Kidney epithelial cell (primary cell): Measurements from ENCODE around the gene SLC16A9. TPM values are rescaled to one million over a fixed set of nuclear protein-coding genes. Genes with fewer than 3 reads are reported as not detected.
"Not testable (repeated sequence)": the region's sequence is repeated elsewhere in the genome, so short reads cannot be mapped to it uniquely, and the experiment has no call there.

ENCODE experiments used
- DNase-seq: peaks from one replicate; pipeline ENCODE4 v3.0.0-alpha.2; 2010; ENCODE audit warnings: low read depth
- H3K27me3 ChIP-seq: 2 replicates; pipeline ENCODE4 v1.6.0; 2011; ENCODE audit warnings: low read length; ENCODE audit not compliant: control insufficient read depth, insufficient read depth
- H3K36me3 ChIP-seq: 2 replicates; pipeline ENCODE4 v1.5.1; 2011; ENCODE audit warnings: low read length; ENCODE audit not compliant: control insufficient read depth, insufficient read depth
- H3K4me3 ChIP-seq: 2 replicates; pipeline ENCODE4 v1.5.1; 2011; ENCODE audit warnings: low read depth, mild to moderate bottlenecking, control low read depth, low read length
- CTCF ChIP-seq: IDR thresholded peaks from 2 replicates; pipeline ENCODE4 v1.5.1; 2011; ENCODE audit warnings: mild to moderate bottlenecking, moderate library complexity, low read length, control low read depth, inconsistent platforms; ENCODE audit not compliant: insufficient read depth, poor library complexity, severe bottlenecking
- total RNA-seq: library from RNA; depleted of rRNA; stranded (reverse); fragments of >200 nt; gene quantifications from 2 replicates; pipeline ENCODE4 v1.2.3, GENCODE V29; 2015

SLC16A9 gene
- total RNA-seq, 1 donor from 2014 or later = 10.4 TPM

- Histone ChIP-seq H3K4me3 (no peak overlapping the region), H3K36me3 (no peaks in the 10 kb centered on the region), H3K27me3 (no peaks in the 10 kb centered on the region)
- TF ChIP-seq CTCF = no peak
- no peak for DNase-seq
These were observed 41.6 kb downstream of the SLC16A9 start for GRCh38 chr10:59668096-59668495.

- Histone ChIP-seq H3K4me3 (no peak overlapping the region), H3K27me3 (no peaks in the 10 kb centered on the region), H3K36me3 (no peaks in the 10 kb centered on the region)
- no peak for TF ChIP-seq CTCF
- no peak for DNase-seq
These were observed 43.3 kb downstream of the SLC16A9 start for GRCh38 chr10:59666310-59666709.

GRCh38 chr10:59663213-59663612, 46.4 kb downstream of the SLC16A9 start:
- not testable (repeated sequence) for H3K27me3 ChIP-seq, H3K36me3 ChIP-seq, DNase-seq, H3K4me3 ChIP-seq

- H3K27me3 ChIP-seq = no peaks in the 10 kb centered on the region
- no peak for DNase-seq
- no peak for TF ChIP-seq CTCF
- H3K4me3 ChIP-seq = no peak overlapping the region
- no peaks in the 10 kb centered on the region for H3K36me3 ChIP-seq
These were observed 51.9 kb downstream of the SLC16A9 start for GRCh38 chr10:59657724-59658123.

GRCh38 chr10:59655309-59655708, 54.3 kb downstream of the SLC16A9 start:
- DNase-seq = no peak

GRCh38 chr10:59654007-59654406, 55.6 kb downstream of the SLC16A9 start:
- Histone ChIP-seq H3K4me3 (no peak overlapping the region), H3K27me3 (no peaks in the 10 kb centered on the region), H3K36me3 (no peaks in the 10 kb centered on the region)
- TF ChIP-seq CTCF = no peak
- no peak for DNase-seq

More at GRCh38 chr10:59655309-59655708, 54.3 kb downstream of the SLC16A9 start:
- no peak for TF ChIP-seq CTCF
- Histone ChIP-seq H3K4me3 (no peak overlapping the region), H3K36me3 (no peaks in the 10 kb centered on the region), H3K27me3 (no peaks in the 10 kb centered on the region)
